ENCODE data around the gene KLF6. TPM values are rescaled to one million over a fixed set of nuclear protein-coding genes. Genes with fewer than 3 reads are reported as not detected.

Gene KLF6
- total RNA-seq, 1 experiment from 2014 or later = 27.9 TPM

- H3K4me3 Mint-ChIP-seq = no peak overlapping the region
Measured at GRCh38 chr10:3764626-3765112, 20.3 kb downstream of the KLF6 start.

More at GRCh38 chr10:3764626-3765112, 20.3 kb downstream of the KLF6 start:
- POLR2A ChIA-PET = interaction anchor here (2.2 kb wide), 1 partner anchor 21 kb away, joined by 7 read pairs; the partner anchor contains the start of gene KLF6
- DNase-seq (ENCODE audit: low spot score) (no peak), ATAC-seq (no peak)
- Mint-ChIP-seq H3K9me3 (no peaks in the 10 kb centered on the region), H3K36me3 (no peaks in the 10 kb centered on the region), H3K27me3 (ENCODE audit: low read depth) (peaks cover 2% of the 10 kb centered on the region), H3K27ac (no peak overlapping the region), H3K4me1 (peaks cover 43% of the 10 kb centered on the region)
- TF ChIP-seq ZNF416 (CRISPR knock-in tag; IDR thresholded peaks at IDR 0.05) (no peak), ATF2 (CRISPR knock-in tag; IDR thresholded peaks at IDR 0.05; ENCODE audit: borderline replicate concordance, low read depth) (no peak), ZNF396 (CRISPR knock-in tag; IDR thresholded peaks at IDR 0.05; ENCODE audit: borderline replicate concordance) (no peak), E2F1 (CRISPR knock-in tag; IDR thresholded peaks at IDR 0.05) (no peak), IRF2 (CRISPR knock-in tag; IDR thresholded peaks at IDR 0.05; ENCODE audit: borderline replicate concordance, low read depth) (no peak), CREM (CRISPR knock-in tag; IDR thresholded peaks at IDR 0.05) (no peak), AR (CRISPR knock-in tag; IDR thresholded peaks at IDR 0.05) (no peak), NFATC4 (CRISPR knock-in tag; IDR thresholded peaks at IDR 0.05) (no peak), ZBTB21 (CRISPR knock-in tag; IDR thresholded peaks at IDR 0.05; ENCODE audit: borderline replicate concordance) (no peak), FOXP4 (CRISPR knock-in tag; IDR thresholded peaks at IDR 0.05) (no peak), ZNF671 (CRISPR knock-in tag; IDR thresholded peaks at IDR 0.05) (no peak), CREB1 (CRISPR knock-in tag; IDR thresholded peaks at IDR 0.05) (no peak), RORB (CRISPR knock-in tag; IDR thresholded peaks at IDR 0.05) (no peak), HMGXB4 (CRISPR knock-in tag; IDR thresholded peaks at IDR 0.05) (no peak), FOXJ3 (CRISPR knock-in tag; IDR thresholded peaks at IDR 0.05; ENCODE audit: borderline replicate concordance) (no peak)
- CTCF ChIA-PET = interaction anchor here (1.5 kb wide), 1 partner anchor 533 kb away, joined by 3 read pairs; no protein-coding TSS in a partner anchor
